NCI-H146 (cell line): Measurements from ENCODE around the gene TCF25.

Experiments
- DNase-seq: peaks from one replicate; lab custom pipeline; 2025; lab: John Stamatoyannopoulos, UW

TCF25 gene

DNA sequence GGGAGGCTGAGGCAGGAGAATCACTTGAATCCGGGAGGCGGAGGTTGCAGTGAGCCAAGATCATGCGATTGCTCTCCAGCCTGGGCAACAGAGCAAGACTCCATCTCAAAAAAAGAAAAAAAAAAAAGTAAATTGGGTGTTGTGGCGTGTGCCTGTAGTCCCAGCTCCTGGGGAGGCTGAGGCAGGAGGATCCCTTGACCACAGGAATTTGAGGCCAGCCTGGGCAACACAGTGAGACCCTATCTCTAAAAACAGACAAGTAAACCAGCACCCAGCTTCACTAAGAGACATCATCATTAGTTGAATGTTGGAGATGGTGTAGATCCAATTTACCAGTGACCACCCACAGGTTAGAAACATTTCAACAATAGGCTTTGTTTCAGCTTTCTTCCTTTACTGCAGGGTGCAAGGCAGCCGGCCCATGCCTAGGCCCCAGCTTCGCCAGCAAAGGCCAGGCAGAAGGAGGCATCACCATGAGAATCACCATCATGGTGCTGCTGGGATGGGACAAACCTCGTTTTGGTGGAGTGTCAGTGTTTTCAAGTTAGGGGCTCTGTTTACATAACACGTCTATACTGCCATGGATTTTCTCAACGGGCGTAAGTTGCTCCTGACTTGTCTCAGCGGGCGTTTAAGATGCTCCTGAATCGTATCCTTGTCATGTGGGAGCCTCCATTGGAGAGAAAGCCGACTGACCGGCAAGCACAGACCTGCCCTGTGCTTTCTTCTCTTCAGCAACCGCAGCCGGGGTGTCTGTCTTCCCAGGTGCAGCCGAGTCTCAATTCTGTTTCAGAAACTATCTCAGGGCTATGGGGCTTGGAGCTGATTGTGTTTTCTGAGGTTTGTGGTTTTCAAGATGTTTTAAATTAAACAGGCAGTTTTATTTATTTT, 7.3 kb downstream of the TCF25 start:
- no peak for DNase-seq

DNA sequence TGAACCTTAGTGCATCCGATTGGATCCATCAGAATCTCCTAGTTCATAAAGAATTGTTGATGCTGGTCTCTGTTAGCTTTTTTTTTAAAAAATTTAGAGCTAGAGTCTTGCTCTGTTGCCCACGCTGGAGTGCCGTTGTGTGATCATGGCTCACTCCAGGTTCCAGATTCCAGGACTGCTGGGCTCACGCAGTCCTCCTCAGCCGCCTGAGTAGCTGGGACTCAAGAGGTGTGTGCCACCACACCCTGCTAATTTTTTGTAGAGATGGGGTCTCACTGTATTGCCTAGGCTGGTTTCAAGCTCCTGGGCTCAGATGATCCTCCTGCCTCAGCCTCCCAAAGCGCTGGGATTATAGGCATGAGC, 8.0 kb downstream of the TCF25 start:
- DNase-seq: no peak

DNA sequence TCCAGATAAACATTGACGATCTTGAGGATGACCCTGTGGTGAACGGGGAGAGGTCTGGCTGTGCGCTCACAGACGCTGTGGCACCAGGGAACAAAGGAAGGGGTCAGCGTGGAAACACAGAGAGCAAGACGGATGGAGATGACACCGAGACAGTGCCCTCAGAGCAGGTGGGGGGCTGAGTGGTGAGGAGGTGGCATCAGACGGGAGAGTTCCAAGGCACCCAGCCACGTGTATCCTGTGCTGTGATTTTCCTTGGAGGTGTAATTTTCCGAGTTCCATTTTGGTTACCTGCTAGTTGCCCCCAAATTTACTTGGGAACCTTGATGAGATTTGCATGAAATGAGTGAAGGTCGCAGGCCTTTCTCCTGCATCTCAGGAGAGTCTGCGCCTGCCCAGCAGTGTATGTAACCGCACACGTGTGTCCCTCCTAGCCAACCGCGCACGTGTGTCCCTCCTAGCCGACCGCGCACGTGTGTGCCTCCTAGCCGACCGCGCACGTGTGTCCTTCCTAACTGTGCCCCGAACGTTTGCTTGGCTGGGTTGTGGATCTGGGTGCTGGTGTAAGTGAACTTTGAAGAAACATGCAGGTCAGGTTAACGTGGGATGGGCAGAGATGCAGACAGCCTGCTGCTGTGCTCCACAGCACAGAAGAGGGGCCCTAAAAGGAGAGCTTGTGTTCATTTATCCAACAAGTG, 10.1 kb downstream of the TCF25 start:
- no peak for DNase-seq

DNA sequence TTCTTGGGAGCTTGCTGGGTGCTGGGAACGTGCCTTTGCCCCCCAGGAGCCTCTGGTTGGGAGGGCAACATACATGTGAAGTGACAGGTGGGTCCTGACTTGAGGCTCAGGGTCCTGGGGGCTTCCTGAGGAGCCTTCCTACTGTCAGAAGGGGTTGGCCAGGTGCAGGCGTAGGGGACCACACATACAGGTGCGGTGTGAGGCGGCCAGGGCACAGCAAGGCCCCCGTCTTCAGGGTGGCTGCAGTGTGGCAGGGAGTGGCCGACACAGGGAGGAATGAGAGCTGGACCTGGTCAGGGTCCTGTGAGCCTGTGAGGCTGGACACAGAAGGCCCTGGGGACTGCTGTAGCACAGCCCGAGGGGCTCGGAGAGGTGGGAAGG, 10.6 kb downstream of the TCF25 start:
- no peak for DNase-seq

DNA sequence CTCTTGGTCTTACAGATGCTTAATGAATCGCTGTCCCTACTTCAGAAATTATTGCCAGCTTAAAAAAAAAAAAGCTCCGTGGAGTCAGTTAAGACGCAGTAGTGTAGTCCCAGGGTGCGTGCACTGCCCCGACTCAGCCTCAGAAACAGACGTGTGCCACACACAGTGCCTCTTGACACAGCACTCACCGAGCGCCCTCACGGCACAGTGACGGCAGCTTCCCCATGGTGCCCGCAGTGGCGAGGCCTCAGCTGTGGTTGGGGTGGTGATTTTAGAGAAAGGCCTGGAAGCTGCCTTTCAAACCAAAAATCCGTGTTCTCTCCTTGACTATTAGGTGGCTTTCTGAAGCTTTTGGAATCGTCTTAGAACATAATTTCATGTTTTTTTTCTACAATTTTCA, 13.9 kb downstream of the TCF25 start:
- DNase-seq: no peak

DNA sequence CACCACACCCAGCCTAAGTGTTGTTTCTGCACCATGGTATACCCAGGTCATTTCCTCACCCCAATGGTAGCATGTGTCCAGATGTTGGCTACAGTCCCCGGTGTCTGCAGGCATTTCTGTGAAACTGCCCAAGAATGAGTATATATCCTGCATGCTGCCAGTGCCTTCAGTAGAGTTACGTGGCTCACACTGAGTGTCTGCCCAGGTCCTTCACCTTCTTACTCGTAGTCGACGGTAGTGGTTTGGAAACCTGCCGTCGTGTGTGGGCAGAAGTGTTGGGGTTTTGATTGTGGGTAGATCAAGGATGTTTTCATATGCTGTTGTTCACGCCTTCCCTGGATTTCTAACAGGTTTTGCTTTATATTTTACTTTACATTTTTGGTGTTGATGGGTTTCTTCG, 16.8 kb downstream of the TCF25 start:
- no peak for DNase-seq

DNA sequence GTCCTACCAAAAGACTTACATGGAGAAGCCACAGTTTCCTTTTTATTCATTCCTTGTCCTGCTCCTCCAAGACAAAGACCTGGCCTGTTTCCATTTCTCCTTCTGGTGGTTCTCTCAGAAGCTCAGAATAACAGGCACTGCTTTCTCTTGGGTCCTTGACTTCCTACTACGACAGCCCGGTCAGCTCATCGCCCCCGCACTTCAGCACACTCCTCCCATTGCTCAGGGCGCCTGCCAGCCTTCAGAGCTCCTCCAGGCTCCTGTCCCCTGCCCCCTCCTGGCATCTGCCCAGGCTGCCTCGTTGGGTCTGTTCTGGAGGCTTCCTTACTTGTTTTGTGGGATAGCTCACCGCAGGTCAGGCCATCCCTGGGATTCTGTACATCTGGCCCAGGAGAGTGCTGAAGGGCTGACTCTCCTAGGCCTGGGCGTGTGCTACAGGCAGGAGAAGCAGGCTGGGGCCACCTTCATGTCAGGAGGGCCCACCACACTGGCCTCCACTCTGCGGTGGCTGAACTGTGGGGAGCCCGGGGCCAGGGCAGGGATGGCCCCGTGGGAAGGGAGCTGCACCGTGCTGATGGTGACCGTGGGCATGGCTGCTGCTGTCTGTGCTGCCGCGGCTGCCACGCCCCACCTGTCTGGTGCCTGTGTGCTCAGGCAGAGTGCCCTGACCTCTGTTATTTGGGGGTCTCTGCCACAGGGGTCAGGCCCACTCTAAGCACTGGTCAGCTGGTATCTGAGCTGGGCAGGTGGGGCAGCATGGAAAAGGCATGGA, 17.7 kb downstream of the TCF25 start:
- no peak for DNase-seq

DNA sequence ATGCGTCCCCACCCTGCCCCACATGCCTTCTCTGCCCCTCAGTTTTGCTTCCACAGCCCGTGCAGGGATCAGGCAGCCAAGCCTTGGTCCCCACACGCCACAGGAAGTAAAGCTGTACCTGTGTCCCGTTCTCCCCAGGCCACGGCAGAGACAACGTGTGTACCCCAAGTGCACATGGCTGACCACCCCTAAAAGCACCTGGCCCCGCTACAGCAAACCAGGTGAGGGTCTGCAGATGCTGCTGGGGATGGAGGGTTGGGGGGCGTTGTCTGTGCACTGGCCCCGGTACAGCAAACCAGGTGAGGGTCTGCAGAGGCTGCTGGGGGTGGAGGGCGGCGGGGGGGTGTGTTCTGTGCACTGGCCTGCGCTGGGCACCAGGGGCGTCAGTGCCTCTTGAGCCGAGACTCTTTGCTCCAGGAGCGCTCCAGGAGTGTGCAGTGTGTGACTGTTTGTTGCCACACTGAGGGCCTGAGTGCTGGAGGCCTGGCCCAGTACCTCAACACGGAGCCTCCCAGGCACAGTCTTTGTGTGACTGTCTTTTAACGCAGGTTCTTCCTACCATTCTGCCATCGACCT, 18.8 kb downstream of the TCF25 start:
- no peak for DNase-seq

DNA sequence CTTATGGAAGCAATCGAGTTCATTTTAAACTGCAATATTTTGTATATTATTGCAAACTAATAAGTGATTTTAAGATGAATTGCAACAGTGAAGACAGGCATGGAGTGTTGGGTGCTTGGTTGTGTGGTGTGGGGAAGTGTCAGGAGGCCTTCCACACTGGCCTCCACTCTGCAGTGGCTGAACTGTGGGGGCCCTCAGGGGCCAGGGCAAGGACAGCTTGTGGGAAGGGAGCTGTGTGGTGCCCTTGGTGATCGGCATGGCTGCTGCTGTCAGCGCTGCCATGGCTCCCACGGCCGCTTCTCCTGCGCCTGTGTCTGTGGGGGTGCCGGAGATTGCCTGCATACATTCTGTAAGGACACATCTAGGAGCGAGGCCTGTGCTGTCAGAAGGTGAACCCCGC, 19.2 kb downstream of the TCF25 start:
- DNase-seq: no peak

DNA sequence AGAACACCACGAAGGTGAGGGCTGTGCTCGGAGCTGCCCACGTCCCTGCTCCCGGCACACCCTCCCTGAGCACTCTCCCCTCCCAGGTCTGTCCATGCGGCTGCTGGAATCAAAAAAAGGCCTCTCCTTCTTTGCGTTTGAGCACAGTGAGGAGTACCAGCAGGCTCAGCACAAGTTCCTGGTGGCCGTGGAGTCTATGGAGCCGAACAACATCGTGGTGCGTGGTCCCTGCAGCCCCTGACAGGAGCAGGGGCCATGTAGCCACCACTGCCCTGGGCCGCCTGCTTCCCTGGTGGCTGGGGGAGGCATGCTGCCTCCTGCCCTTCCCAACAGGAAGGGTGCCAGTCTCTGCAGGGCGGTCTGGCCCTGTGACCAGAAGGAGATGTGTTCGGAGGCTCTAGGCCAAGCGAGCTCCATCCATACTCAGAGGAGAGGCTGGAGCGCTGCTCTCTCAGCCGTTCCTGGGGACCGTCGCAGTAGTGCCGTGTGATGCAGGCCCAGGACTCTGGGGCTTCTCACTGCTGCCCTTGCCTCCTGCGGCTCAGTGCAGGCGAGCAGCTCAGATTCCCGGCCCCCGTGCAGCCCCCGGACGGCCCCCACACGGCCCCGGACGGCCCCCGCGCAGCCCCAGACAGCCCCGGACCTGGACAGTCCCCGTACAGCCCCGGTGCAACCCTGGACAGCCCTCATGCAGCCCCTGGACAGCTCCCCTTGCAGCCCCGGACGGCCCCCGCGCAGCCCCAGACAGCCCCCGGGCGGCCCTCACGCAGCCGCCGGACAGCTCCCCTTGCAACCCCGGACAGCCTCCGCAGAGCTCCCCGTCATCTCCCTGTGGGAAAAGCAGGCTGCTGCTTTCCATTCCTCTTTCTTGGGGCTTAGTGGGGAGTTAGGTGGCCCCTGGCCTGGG, 20.5 kb downstream of the TCF25 start:
- DNase-seq: no peak

DNA sequence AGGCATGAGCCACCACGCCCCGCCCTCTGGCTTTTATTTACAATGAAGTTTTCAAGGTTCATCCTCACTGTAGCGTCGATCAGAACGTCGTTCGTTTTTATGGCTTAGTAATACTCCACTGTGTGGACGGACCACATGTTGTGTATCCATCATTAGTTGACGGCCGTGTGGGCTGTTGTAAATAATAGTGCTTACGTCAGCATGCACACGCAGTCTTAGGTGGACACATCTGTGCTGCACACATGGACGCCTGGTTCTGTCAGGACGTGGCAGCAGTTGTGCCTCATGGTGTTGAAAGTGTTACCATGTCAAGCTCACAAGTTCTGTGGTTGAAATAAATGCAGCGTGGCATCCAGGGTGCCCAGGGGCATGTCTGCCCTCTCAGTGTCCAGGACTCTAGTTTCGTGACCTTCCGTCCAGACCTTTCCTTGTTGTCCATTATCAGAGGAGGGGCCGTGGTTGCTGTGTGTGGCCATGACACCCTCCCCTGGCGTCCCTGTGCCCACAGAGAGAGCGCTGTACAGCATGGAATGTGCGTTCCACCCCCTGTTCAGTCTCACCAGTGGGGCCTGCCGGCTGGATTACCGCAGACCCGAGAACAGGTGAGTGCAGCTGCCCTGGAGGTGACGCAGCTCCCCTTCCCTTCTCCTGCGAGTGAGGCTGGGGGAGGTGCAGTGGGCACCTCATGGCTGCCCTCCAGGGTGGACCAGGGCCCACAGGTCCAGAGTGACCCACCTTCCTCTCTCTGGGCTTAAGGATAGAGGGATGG, 22.3 kb downstream of the TCF25 start:
- DNase-seq: no peak

DNA sequence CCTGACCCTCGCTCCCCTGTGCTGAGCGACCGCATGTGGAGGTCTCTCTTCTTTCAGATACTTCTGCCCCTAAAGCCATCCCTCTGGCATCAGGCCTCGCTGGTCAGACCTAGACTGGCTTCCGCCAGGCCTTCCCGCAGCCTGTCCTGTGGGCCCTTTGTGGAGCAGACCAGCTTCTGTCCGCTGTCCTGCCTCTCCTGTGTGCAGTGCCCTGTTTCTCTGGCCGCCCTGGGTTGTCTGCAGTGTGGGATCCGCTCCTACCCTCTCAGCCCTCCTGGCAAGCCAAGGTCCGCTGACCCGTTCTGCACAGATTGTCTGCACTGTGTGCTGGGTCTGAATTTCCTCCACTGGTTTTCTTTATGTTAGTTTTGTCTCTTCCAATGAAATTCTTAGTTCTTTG, 23.8 kb downstream of the TCF25 start:
- DNase-seq: no peak

DNA sequence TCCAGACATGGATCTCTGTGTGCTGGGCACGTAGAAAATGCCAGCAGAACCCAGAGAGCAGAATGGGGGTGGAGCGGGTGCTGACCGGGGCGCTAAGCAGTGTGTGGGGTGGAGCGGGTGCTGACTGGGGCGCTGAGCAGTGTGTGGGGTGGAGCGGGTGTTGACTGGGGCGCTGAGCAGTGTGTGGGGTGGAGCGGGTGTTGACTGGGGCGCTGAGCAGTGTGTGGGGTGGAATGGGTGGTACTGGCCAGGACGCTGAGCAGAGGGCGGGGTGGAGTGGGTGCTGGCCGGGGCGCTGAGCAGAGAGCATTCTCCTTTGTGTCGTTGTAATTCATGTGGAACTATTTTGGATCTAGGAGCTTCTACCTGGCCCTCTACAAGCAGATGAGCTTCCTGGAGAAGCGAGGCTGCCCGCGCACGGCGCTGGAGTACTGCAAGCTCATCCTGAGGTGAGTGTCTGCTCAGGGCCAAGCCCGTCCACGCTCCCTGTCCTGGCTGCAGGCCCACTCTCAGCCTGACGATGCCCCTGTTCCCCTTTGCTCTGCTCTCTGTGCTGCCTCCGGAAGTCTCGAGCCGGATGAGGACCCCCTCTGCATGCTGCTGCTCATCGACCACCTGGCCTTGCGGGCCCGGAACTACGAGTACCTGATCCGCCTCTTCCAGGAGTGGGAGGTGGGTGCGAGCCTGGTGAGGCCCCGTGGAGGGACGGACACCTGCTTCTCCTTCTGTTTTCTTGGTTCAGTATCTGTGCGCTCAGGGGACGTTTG, 25.0 kb downstream of the TCF25 start:
- no peak for DNase-seq

DNA sequence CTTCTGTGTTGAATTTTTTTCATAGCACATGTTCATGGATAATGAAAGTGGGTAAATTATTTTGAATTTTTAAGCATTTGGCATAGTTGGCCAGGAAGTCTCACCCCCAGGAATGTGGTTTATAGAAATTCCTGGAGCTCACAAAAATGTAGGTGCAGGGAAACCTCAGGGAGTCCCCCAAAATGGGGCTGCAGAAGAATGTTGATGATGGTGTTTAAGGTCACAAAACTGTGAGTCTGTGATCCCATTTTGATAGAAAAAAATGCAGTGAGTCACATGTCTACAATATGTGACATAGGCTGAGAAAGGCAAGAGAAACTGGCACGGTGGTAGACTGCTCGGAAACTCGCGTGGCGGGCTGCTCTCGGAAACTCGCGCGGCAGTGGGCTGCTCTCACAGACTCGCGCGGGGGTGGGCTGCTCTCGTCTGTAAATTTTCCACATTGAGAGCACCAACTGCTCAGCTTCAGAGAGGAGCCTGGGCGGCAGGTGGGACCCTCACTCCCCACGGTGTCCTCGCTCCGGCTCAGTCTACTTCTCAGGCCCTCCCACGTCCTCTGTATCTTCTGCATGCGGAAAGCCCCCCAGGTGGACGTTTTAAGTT, 26.6 kb downstream of the TCF25 start:
- no peak for DNase-seq

DNA sequence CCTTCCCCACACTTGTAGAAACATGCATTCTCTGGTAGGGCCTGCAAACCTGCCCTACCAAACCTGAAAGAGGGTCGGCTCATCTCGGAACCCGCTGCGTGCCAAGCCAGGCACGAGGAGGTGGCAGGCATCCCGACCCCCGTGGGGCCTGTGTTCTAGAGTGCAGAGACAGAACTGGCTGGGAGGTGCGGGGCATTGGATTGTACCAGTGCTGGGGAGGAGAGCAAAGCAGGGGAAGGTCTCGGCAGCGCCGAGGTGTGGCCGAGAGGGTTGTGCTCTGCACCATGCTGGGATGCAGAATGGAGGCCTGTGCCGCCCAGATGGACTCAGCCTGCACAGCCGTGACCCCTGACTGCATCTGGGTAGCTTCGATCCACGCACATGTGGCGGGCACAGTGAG, 27.5 kb downstream of the TCF25 start:
- DNase-seq: no peak

DNA sequence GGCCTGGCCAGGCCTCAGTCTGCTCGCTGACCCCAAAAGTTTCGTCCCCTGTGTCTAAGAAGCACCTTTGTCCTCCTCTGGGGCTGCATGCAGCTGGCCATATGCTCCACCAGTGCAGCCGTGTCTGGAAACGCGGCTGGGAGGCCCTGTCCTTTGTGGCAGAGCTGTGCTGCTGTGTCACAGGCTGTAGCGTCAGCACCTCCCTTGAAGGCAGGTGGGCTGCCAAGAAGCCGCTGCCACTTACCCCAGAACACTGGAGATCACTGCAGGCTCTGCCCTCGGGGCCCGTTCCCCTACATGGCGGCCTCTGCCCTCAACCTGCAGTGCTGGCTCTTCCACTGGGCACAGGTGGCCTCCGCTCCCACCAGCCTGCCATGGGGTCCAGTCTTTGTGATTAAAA, 29.6 kb downstream of the TCF25 start:
- no peak for DNase-seq

DNA sequence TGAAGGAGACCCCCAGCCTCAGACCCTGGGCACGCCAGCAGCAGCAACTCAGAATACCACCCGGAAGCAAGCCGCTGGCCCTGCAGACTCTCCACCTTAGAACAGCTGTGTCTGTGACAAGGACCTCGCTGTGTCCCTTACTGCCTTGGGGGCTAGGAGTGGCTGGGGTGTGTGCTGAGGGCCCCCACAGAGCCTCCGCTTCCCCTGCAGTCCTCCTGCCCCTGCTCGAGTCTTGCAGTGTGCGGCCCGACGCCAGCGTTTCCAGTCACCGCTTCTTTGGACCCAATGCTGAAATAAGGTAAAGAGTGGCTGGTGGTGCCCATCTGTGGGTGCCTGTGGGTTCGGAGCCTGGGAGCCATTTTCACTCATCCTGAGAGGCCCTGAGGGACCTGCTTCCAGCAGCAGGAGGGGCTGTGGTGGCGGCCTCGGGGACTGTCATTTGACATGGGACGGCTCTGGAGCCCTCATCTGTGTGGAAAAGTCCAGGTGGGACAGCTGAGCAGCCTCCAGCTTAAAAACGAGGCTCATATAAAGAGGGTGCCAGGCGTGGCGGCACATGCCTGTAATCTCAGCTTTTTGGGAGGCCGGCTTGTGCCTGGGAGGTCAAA, 30.6 kb downstream of the TCF25 start:
- DNase-seq: no peak

DNA sequence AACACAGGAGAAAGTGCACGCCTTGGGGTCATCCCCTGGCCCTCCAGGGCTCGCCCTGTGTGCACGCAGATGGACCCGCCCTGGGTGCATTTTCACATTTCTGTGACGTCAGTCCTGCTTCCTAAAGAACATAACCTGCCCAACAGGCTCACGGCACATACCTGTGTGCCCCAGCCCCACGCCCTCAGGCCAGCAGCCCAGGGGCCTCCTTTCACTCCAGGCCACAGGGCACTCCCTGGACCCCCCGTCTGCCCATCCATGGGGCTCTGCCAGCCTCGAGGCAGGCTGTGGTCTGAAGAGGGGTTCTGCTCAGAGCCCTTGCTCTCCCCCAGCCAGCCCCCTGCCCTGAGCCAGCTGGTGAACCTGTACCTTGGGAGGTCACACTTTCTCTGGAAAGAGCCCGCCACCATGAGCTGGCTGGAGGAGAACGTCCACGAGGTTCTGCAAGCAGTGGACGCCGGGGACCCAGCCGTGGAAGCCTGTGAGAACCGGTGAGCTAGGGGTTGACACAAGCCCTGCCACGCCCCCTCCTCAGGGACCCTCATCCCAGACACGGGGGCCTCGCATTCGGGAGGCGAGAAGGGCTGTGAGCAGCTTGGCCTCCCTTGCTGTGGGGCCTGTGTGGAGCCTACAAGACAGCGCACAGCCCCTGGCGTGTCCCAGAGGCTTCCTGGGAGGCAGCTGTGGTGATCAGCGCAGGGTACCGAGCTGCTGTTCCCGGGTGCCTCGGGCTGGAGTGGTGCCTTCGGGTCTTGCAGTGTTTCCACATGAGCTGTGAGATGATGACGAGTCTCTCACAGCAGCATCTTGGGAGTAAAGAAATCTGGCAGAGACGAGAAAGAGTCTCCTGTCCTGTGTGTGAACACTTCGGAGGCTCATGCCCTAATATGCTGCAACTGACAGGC, 31.5 kb downstream of the TCF25 start:
- DNase-seq: no peak
